CD4-positive, alpha-beta T cell (primary cell): ENCODE data around the gene ENO1. TPM values are rescaled to one million over a fixed set of nuclear protein-coding genes. Genes with fewer than 3 reads are reported as not detected.
A peak's percentile ranks its signal among the peaks of the same experiment; 100 is the strongest.

Source experiments
- ATAC-seq: fragments of 200-7000 bp; cut with Tn5 transposase; one replicate; pipeline ENCODE4 v1.10.0; 2022; ENCODE audit warnings: mild to moderate bottlenecking; ENCODE audit not compliant: poor library complexity
- CTCF ChIA-PET: fragments of 350-600 bp; sonication (Branson Sonifier 250); formaldehyde crosslinking; loops from one replicate; lab custom pipeline; 2021; ENCODE audit warnings: antibody characterized with exemption, inconsistent platforms; lab: Charles Lee
- POLR2A ChIA-PET: fragments of 350-600 bp; sonication (Branson Sonifier 250); formaldehyde crosslinking; loops from one replicate; lab custom pipeline; 2021; ENCODE audit warnings: antibody characterized with exemption, inconsistent platforms; lab: Charles Lee
- DNase-seq, 14 experiments: peaks; one replicate each; pipeline ENCODE4 v3.0.0-alpha.2; 2013 to 2020; ENCODE audit warnings: mixed read lengths in 2 of 14
- H3K27ac ChIP-seq, 2 donors: one replicate each; pipeline versions ENCODE4 v1.5.1 to v1.7.0; 2013; ENCODE audit warnings: low read length in 2 of 2, low read depth in 1 of 2, mild to moderate bottlenecking in 1 of 2
- H3K27me3 ChIP-seq, 2 experiments: 1 replicate in 1 of 2; 2 replicates in 1 of 2; pipeline versions ENCODE4 v1.6.1 to v1.7.0; 2013; ENCODE audit warnings: low read length in 2 of 2, control low read depth in 1 of 2, mild to moderate bottlenecking in 1 of 2, moderate library complexity in 1 of 2; ENCODE audit not compliant: insufficient read depth in 2 of 2, control insufficient read depth in 1 of 2
- H3K36me3 ChIP-seq: one replicate; pipeline ENCODE4 v1.6.1; 2013; ENCODE audit warnings: low read length, control low read depth; ENCODE audit not compliant: insufficient read depth
- H3K4me1 ChIP-seq: one replicate; pipeline ENCODE4 v1.6.1; 2013; ENCODE audit warnings: low read length, control low read depth; ENCODE audit not compliant: insufficient read depth
- H3K4me3 ChIP-seq: one replicate; pipeline ENCODE4 v1.5.1; 2013; ENCODE audit warnings: mild to moderate bottlenecking, low read length, moderate library complexity
- H3K9me3 ChIP-seq, 2 experiments: 1 replicate in 1 of 2; 2 replicates in 1 of 2; pipeline versions ENCODE4 v1.6.1 to v1.7.0; 2013; ENCODE audit warnings: low read length in 2 of 2, mild to moderate bottlenecking in 2 of 2, control low read depth in 1 of 2, moderate library complexity in 1 of 2; ENCODE audit not compliant: control insufficient read depth in 1 of 2, insufficient read depth in 1 of 2
- H3K27ac Mint-ChIP-seq: one replicate; pipeline ENCODE4 v1.8.0; 2020; ENCODE audit warnings: mixed read lengths
- H3K27me3 Mint-ChIP-seq: one replicate; pipeline ENCODE4 v1.8.0; 2021; ENCODE audit warnings: mixed read lengths
- H3K36me3 Mint-ChIP-seq: one replicate; pipeline ENCODE4 v1.8.0; 2021; ENCODE audit warnings: low read depth, mixed read lengths
- H3K4me1 Mint-ChIP-seq: one replicate; pipeline ENCODE4 v1.8.0; 2021; ENCODE audit warnings: low read depth, mixed read lengths
- H3K4me3 Mint-ChIP-seq: one replicate; pipeline ENCODE4 v1.8.0; 2020; ENCODE audit warnings: mild to moderate bottlenecking, mixed read lengths
- H3K9me3 Mint-ChIP-seq: one replicate; pipeline ENCODE4 v1.8.0; 2020; ENCODE audit warnings: mixed read lengths
- intact Hi-C, 2 experiments: fragments of 100-400 bp; cut with DNase I in 1 of 2; cut with micrococcal nuclease in 1 of 2; formaldehyde crosslinking; loops; one replicate each; pipeline versions ENCODE4 v1.15.1 to v1.9.0; 2023 to 2025; cut with DNase I, micrococcal nuclease
- total RNA-seq, 174 experiments: library from RNA in 2 of 174; stranded (reverse) in 2 of 174; gene quantifications; one replicate each; pipeline ENCODE4 v1.2.3 and lab custom pipeline; 2021 to 2026
- TF ChIP-seq, protein P1 (sequence below): fragments of 200-600 bp; IDR thresholded peaks from one replicate; pipeline ENCODE4 v1.8.0; 2022; ENCODE audit warnings: antibody characterized with exemption, mild to moderate bottlenecking

The ENO1 gene
- total RNA-seq, 2 experiments from 2014 or later = 120 to 129 TPM

- intact Hi-C loops = loop anchor here in 1 of 2 experiments (2.0 kb wide), 1 partner anchor 142 kb away; no protein-coding TSS in a partner anchor
- no peak overlapping the region for H3K4me3 Mint-ChIP-seq
- TF ChIP-seq, protein P1, sequence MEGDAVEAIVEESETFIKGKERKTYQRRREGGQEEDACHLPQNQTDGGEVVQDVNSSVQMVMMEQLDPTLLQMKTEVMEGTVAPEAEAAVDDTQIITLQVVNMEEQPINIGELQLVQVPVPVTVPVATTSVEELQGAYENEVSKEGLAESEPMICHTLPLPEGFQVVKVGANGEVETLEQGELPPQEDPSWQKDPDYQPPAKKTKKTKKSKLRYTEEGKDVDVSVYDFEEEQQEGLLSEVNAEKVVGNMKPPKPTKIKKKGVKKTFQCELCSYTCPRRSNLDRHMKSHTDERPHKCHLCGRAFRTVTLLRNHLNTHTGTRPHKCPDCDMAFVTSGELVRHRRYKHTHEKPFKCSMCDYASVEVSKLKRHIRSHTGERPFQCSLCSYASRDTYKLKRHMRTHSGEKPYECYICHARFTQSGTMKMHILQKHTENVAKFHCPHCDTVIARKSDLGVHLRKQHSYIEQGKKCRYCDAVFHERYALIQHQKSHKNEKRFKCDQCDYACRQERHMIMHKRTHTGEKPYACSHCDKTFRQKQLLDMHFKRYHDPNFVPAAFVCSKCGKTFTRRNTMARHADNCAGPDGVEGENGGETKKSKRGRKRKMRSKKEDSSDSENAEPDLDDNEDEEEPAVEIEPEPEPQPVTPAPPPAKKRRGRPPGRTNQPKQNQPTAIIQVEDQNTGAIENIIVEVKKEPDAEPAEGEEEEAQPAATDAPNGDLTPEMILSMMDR = no peak
Observed at GRCh38 chr1:8863138-8863537, 15.3 kb downstream of the ENO1 start.

DNA sequence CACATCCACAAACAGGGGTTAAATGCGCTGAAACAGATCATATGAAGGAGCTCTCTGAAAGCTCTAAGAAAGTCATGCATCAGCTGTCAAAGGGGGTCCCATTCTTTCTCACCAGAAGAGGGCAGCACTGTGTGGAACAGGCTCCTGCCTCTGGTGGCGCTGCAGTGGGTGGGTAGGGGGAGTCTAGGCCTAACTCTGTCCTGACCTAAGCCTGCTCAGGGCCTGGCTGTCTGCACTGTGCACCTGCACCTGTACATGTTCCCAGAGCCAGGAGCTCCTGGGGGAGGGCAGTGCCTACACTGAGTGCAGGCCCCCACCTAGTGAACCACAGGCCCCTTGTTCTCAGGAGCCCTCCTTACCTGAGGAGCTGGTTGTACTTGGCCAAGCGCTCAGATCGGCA lies 16.0 kb downstream of the ENO1 start:
- no peaks in the 10 kb centered on the region for H3K27me3 ChIP-seq
- ChIA-PET CTCF (interaction anchor here (0.6 to 2.1 kb wide), 11 partner anchors 12 to 420 kb away, joined by 3 to 22 read pairs (median 4); partner anchors contain the start of gene ENO1), POLR2A (interaction anchor here (1.1 to 1.2 kb wide), 2 partner anchors 16 to 109 kb away, joined by 3 to 6 read pairs; partner anchors contain the start of gene ENO1)
- no peak overlapping the region for H3K27ac ChIP-seq
- H3K4me3 ChIP-seq = no peak overlapping the region
- peaks cover 0 to 9% of the 10 kb centered on the region in 2 experiments for H3K9me3 ChIP-seq
- no peaks in the 10 kb centered on the region for H3K9me3 Mint-ChIP-seq
- H3K27me3 Mint-ChIP-seq = no peaks in the 10 kb centered on the region
- H3K27ac Mint-ChIP-seq = no peak overlapping the region
- ATAC-seq (peak; percentile 58), DNase-seq (peak in 12 of 14 experiments; percentile 19 to 70 (median 42))
- H3K4me3 Mint-ChIP-seq = no peak overlapping the region
- H3K36me3 Mint-ChIP-seq = peaks cover 92% of the 10 kb centered on the region
- H3K4me1 Mint-ChIP-seq = peaks cover 20% of the 10 kb centered on the region
- peaks cover 13% of the 10 kb centered on the region for H3K4me1 ChIP-seq
- TF ChIP-seq, protein P1 = peak; percentile 59
- peaks cover 93% of the 10 kb centered on the region for H3K36me3 ChIP-seq
- intact Hi-C loops = loop anchor here in 1 of 2 experiments (2.0 kb wide), 1 partner anchor 142 kb away; no protein-coding TSS in a partner anchor

More at GRCh38 chr1:8863138-8863537, 15.3 kb downstream of the ENO1 start:
- Histone ChIP-seq H3K4me3 (no peak overlapping the region), H3K4me1 (peaks cover 11% of the 10 kb centered on the region), H3K27ac (no peak overlapping the region), H3K27me3 (no peaks in the 10 kb centered on the region), H3K9me3 (peaks cover 0 to 9% of the 10 kb centered on the region in 2 experiments), H3K36me3 (peaks cover 93% of the 10 kb centered on the region)
- H3K4me1 Mint-ChIP-seq = peaks cover 18% of the 10 kb centered on the region
- DNase-seq (no peak), ATAC-seq (no peak)
- no peak overlapping the region for H3K27ac Mint-ChIP-seq
- no peaks in the 10 kb centered on the region for H3K9me3 Mint-ChIP-seq
- H3K36me3 Mint-ChIP-seq = peaks cover 95% of the 10 kb centered on the region
- POLR2A ChIA-PET = interaction anchor here (1.2 to 3.6 kb wide), 2 partner anchors 15 to 108 kb away, joined by 3 to 20 read pairs; partner anchors contain the start of gene ENO1
- H3K27me3 Mint-ChIP-seq = no peaks in the 10 kb centered on the region
- CTCF ChIA-PET = interaction anchor here (1.3 to 2.1 kb wide), 4 partner anchors 11 to 302 kb away, joined by 4 to 22 read pairs (median 14); partner anchors contain the start of gene ENO1

GRCh38 chr1:8860738-8861516 lies 17.6 kb downstream of the ENO1 start:
- no peak for DNase-seq
- H3K27ac Mint-ChIP-seq = peak overlapping the region; percentile 24
- no peaks in the 10 kb centered on the region for H3K27me3 ChIP-seq
- H3K27me3 Mint-ChIP-seq = no peaks in the 10 kb centered on the region
- peaks cover 20% of the 10 kb centered on the region for H3K4me1 Mint-ChIP-seq
- H3K27ac ChIP-seq = peak overlapping the region in 1 of 2 donors; percentile 40
- TF ChIP-seq, protein P1 = no peak
- H3K4me3 ChIP-seq = no peak overlapping the region
- peaks cover 13% of the 10 kb centered on the region for H3K4me1 ChIP-seq
- H3K9me3 Mint-ChIP-seq = no peaks in the 10 kb centered on the region
- ChIA-PET POLR2A (interaction anchor here (3.5 kb wide), 1 partner anchor 17 kb away, joined by 21 read pairs; the partner anchor contains the start of gene ENO1), CTCF (interaction anchor here (0.6 to 3.8 kb wide), 8 partner anchors 12 to 144 kb away, joined by 3 to 26 read pairs (median 6); partner anchors contain the start of gene ENO1)
- peaks cover 0 to 9% of the 10 kb centered on the region in 2 experiments for H3K9me3 ChIP-seq
- H3K4me3 Mint-ChIP-seq = no peak overlapping the region
- peaks cover 85% of the 10 kb centered on the region for H3K36me3 Mint-ChIP-seq
- H3K36me3 ChIP-seq = peaks cover 86% of the 10 kb centered on the region
- ATAC-seq = no peak
- intact Hi-C loops = no loop called here
